Panc1 (cell line): ENCODE measurements around the gene ZMYND12. TPM values are rescaled to one million over a fixed set of nuclear protein-coding genes. Genes with fewer than 3 reads are reported as not detected.

Experiments
- ATAC-seq: fragments of 200-7000 bp; cut with Tn5 transposase; 2 replicates; pipeline ENCODE4 v1.9.1; 2020; ENCODE audit warnings: mild to moderate bottlenecking, moderate library complexity
- BruUV-seq: library from RNA; stranded (reverse); fragments of 400-500 nt; replicated peaks from 2 replicates; lab custom pipeline; 2021; lab: Mats Ljungman, UMichigan
- CTCF ChIA-PET: fragments of 300-600 bp; sonication (Branson Sonifier 250); formaldehyde crosslinking; loops from one replicate; lab custom pipeline; 2022; ENCODE audit warnings: antibody characterized with exemption; lab: Charles Lee
- POLR2A ChIA-PET: fragments of 300-600 bp; sonication (Branson Sonifier 250); formaldehyde crosslinking; loops from one replicate; lab custom pipeline; 2022; ENCODE audit warnings: antibody characterized with exemption; lab: Charles Lee
- DNase-seq: peaks from one replicate; pipeline ENCODE4 v3.0.0-alpha.2; 2010; ENCODE audit warnings: low read depth, low spot score
- H3K27ac ChIP-seq: 2 replicates; pipeline ENCODE4 v1.5.1; 2011; ENCODE audit warnings: mild to moderate bottlenecking, low read length, inconsistent platforms
- H3K27me3 ChIP-seq: fragments of 200-500 bp; sonication (Bioruptor generic); 2 replicates; pipeline ENCODE4 v1.6.0; 2014; ENCODE audit warnings: low read length, inconsistent platforms; ENCODE audit not compliant: control insufficient read depth, insufficient read depth
- H3K36me3 ChIP-seq: fragments of 200-500 bp; sonication (Bioruptor generic); 2 replicates; pipeline ENCODE4 v1.5.1; 2014; ENCODE audit warnings: inconsistent platforms, mild to moderate bottlenecking, low read length, moderate library complexity; ENCODE audit not compliant: control insufficient read depth, insufficient read depth
- H3K4me1 ChIP-seq: 2 replicates; pipeline ENCODE4 v1.5.1; 2011; ENCODE audit warnings: inconsistent platforms, mild to moderate bottlenecking, low read length, moderate library complexity; ENCODE audit not compliant: control insufficient read depth, insufficient read depth
- H3K4me3 ChIP-seq, 2 experiments: 2 replicates each; pipeline ENCODE4 v1.5.1; 2011 to 2012; ENCODE audit warnings: low read depth in 2 of 2, low read length in 2 of 2, mild to moderate bottlenecking in 2 of 2, inconsistent platforms in 1 of 2, moderate library complexity in 1 of 2
- H3K9me3 ChIP-seq: fragments of 200-500 bp; sonication (Bioruptor generic); 2 replicates; pipeline ENCODE4 v1.5.1; 2014; ENCODE audit warnings: low read depth, mild to moderate bottlenecking, inconsistent platforms, low read length, moderate library complexity; ENCODE audit not compliant: control insufficient read depth, insufficient read depth
- POLR2AphosphoS5 ChIP-seq: IDR thresholded peaks from 2 replicates; pipeline ENCODE4 v1.6.1; 2012; ENCODE audit warnings: mild to moderate bottlenecking, low read depth, low read length, moderate library complexity
- REST ChIP-seq, 2 experiments: IDR thresholded peaks; 2 replicates each; pipeline ENCODE4 v1.6.1; 2011 to 2012; ENCODE audit warnings: low read depth in 2 of 2, control low read depth in 1 of 2, low read length in 1 of 2, mild to moderate bottlenecking in 1 of 2, moderate library complexity in 1 of 2; ENCODE audit not compliant: insufficient read depth in 1 of 2
- SIN3A ChIP-seq: IDR thresholded peaks from 2 replicates; pipeline ENCODE4 v1.6.1; 2012; ENCODE audit warnings: low read depth, mild to moderate bottlenecking, low read length, moderate library complexity, borderline replicate concordance; ENCODE audit not compliant: insufficient read depth
- TCF7L2 ChIP-seq: IDR thresholded peaks from 2 replicates; pipeline ENCODE4 v1.6.1; 2011; ENCODE audit warnings: mild to moderate bottlenecking, low read depth, low read length, inconsistent platforms
- in situ Hi-C: cut with HindIII; loops from 2 replicates; pipeline ENCODE4 v1.10.0; 2016; ENCODE audit warnings: low sequenced_read_pairs, low pct_unique_long_range_greater_than_20kb
- intact Hi-C: fragments of 100-400 bp; cut with micrococcal nuclease; formaldehyde crosslinking; loops from one replicate; pipeline ENCODE4 v1.10.0; 2022; ENCODE audit not compliant: unreplicated experiment
- total RNA-seq: library from RNA; stranded (reverse); gene quantifications from one replicate; pipeline ENCODE4 v1.2.1, GENCODE V29; 2021; ENCODE audit not compliant: unreplicated experiment
- TF ChIP-seq, protein P1 (sequence below): fragments of 450-650 bp; IDR thresholded peaks from 2 replicates; pipeline ENCODE4 v1.5.1; 2017; ENCODE audit warnings: mild to moderate bottlenecking

The ZMYND12 gene
- total RNA-seq, 1 experiment from 2014 or later = 0.57 TPM

DNA sequence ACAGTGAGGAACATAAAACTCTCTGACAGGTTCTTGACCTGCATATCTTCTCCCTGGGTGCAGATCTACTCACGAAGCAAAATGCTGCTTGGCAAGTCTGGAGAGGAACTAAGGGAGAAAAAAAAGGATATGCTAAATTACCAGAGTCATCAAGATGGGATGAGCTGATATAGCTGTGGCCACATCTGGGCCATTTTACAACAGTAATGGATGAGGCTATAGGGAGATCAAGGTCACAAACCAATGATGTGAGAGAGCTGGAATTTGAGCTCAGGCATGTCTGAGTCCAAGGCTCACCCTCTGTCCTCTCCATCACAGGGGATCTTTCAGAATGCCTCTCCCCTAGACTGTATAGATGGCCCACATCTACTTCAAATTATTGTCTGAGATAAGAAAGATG, 26.2 kb downstream of the ZMYND12 start:
- Histone ChIP-seq H3K27me3 (no peaks in the 10 kb centered on the region), H3K4me3 (no peak overlapping the region), H3K4me1 (no peaks in the 10 kb centered on the region), H3K9me3 (no peaks in the 10 kb centered on the region), H3K27ac (no peak overlapping the region), H3K36me3 (no peaks in the 10 kb centered on the region)
- ATAC-seq (no peak), DNase-seq (no peak)
- intact Hi-C loops (no loop called here), in situ Hi-C loops (no loop called here)
- no TSS peak for BruUV-seq
- POLR2A ChIA-PET = no interaction called here
- CTCF ChIA-PET = no interaction called here
- TF ChIP-seq, protein P1, sequence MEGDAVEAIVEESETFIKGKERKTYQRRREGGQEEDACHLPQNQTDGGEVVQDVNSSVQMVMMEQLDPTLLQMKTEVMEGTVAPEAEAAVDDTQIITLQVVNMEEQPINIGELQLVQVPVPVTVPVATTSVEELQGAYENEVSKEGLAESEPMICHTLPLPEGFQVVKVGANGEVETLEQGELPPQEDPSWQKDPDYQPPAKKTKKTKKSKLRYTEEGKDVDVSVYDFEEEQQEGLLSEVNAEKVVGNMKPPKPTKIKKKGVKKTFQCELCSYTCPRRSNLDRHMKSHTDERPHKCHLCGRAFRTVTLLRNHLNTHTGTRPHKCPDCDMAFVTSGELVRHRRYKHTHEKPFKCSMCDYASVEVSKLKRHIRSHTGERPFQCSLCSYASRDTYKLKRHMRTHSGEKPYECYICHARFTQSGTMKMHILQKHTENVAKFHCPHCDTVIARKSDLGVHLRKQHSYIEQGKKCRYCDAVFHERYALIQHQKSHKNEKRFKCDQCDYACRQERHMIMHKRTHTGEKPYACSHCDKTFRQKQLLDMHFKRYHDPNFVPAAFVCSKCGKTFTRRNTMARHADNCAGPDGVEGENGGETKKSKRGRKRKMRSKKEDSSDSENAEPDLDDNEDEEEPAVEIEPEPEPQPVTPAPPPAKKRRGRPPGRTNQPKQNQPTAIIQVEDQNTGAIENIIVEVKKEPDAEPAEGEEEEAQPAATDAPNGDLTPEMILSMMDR = no peak
- no peak for TF ChIP-seq TCF7L2
- TF ChIP-seq REST (IDR thresholded peaks at IDR 0.05; ENCODE audit: insufficient read depth in 1 of 2, low read depth in 2 of 2, low read length in 1 of 2) = no peak
- no peak for TF ChIP-seq POLR2AphosphoS5

DNA sequence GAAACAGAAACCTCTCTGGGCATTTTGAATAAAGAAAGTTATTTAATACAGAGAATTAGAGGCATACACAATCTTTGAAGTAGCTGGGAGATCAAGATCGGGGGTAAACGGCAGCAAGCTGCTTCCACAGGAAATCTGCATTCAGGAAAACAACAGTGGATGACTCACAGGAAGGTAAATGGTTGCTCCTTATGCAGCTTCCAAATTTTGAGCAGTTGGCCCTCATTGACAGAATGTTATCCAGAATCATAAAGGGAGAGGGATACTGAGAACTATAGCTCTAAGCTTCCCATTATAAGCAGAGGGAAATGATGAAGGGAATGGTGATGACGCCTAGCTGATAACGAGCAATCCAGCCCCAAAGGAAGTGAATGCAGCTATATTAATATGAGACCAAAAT, 28.6 kb downstream of the ZMYND12 start:
- no peak overlapping the region for H3K4me3 ChIP-seq
- TF ChIP-seq, protein P1 = no peak
- TF ChIP-seq POLR2AphosphoS5 (no peak), SIN3A (no peak)
- ATAC-seq = no peak
- H3K9me3 ChIP-seq = no peaks in the 10 kb centered on the region
- DNase-seq = no peak
- intact Hi-C loops (no loop called here), in situ Hi-C loops (no loop called here)
- no peaks in the 10 kb centered on the region for H3K36me3 ChIP-seq
- CTCF ChIA-PET = no interaction called here
- BruUV-seq = no TSS peak
- H3K27ac ChIP-seq = no peak overlapping the region
- POLR2A ChIA-PET = no interaction called here
- no peaks in the 10 kb centered on the region for H3K27me3 ChIP-seq
- no peaks in the 10 kb centered on the region for H3K4me1 ChIP-seq
